Measurements from ENCODE around the gene RNF41. TPM values are rescaled to one million over a fixed set of nuclear protein-coding genes. Genes with fewer than 3 reads are reported as not detected.

RNF41 gene
- total and polyA plus RNA-seq, 7 experiments from 2014 or later: 29.4 to 45.8 (median 43.1) TPM

- no peaks in the 10 kb centered on the region for H3K9me3 ChIP-seq (ENCODE audit: control insufficient read depth in 2 of 3, low read length in 3 of 3)
- peaks cover 6 to 32% (median 11%) of the 10 kb centered on the region in 3 experiments for H3K36me3 ChIP-seq (ENCODE audit: control insufficient read depth in 2 of 3, insufficient read depth in 3 of 3, low read length in 3 of 3)
- ChIA-PET POLR2A (interaction anchor here (0.6 to 2.5 kb wide), 16 partner anchors 9 to 210 kb away, joined by 3 to 12 read pairs (median 4); partner anchors contain the start of genes CNPY2, COQ10A, ESYT1 and RNF41), CTCF (interaction anchor here (0.5 to 1.7 kb wide), 14 partner anchors 8 to 1967 kb away, joined by 3 to 10 read pairs (median 4); partner anchors contain the start of genes COQ10A, RNF41 and ZC3H10)
- DNase-seq (peak; percentile 69 to 92 (median 84)), ATAC-seq (peak; percentile 99)
- Mint-ChIP-seq H3K4me1 (peaks cover 13 to 27% (median 22%) of the 10 kb centered on the region in 7 donors), H3K36me3 (peaks cover 0 to 22% (median 5%) of the 10 kb centered on the region in 5 donors), H3K4me3 (peak within 1 kb of the TSS; percentile 87 to 97 (median 93)), H3K9me3 (no peaks in the 10 kb centered on the region), H3K27ac (peak within 1 kb of the TSS; percentile 83 to 94 (median 90)), H3K27me3 (peaks cover 0 to 2% (median 0%) of the 10 kb centered on the region in 5 donors)
- intact Hi-C loops (cut with micrococcal nuclease): loop anchor here (1.0 to 5.0 kb wide), 12 partner anchors 8 to 520 kb away; partner anchors contain the start of genes NABP2 (in 2 of the 2), COQ10A (in 1 of the 2), CS (in 1 of the 2) and STAT2 (in 1 of the 2)
- peak within 1 kb of the TSS; percentile 99 for H3K4me3 ChIP-seq (ENCODE audit: low read length)
- H3K27ac ChIP-seq (ENCODE audit: low read depth, low read length): peak within 1 kb of the TSS; percentile 90
- peaks cover 18 to 19% of the 10 kb centered on the region in 2 donors for H3K4me1 ChIP-seq (ENCODE audit: control insufficient read depth in 2 of 2, insufficient read depth in 2 of 2, low read length in 2 of 2)
- no peaks in the 10 kb centered on the region for H3K27me3 ChIP-seq (ENCODE audit: control insufficient read depth in 2 of 2, insufficient read depth in 2 of 2, low read length in 2 of 2)
Observed at GRCh38 chr12:56258068-56258819, 36.5 kb upstream of the RNF41 start, which contains the start of gene ANKRD52. ANKRD52 (minus strand) TSS chr12:56258384; CDS start chr12:56258269, 115 bp downstream.

GRCh38 chr12:56257491-56258067 lies 35.9 kb upstream of the RNF41 start:
- peaks cover 13 to 27% (median 22%) of the 10 kb centered on the region in 7 donors for H3K4me1 Mint-ChIP-seq
- H3K9me3 Mint-ChIP-seq: no peaks in the 10 kb centered on the region
- CTCF ChIA-PET: interaction anchor here (0.5 to 1.7 kb wide), 11 partner anchors 9 to 520 kb away, joined by 3 to 10 read pairs (median 4); partner anchors contain the start of genes COQ10A, RNF41 and ZC3H10

GRCh38 chr12:56257071-56257470 lies 35.3 kb upstream of the RNF41 start:
- Mint-ChIP-seq H3K27me3 (peaks cover 0 to 2% (median 0%) of the 10 kb centered on the region in 5 donors), H3K27ac (peak overlapping the region in 8 of 9 donors; percentile 32 to 86 (median 70))
- peak overlapping the region; percentile 90 for H3K27ac ChIP-seq (ENCODE audit: low read depth, low read length)

More at GRCh38 chr12:56257491-56258067, 35.9 kb upstream of the RNF41 start:
- Mint-ChIP-seq H3K27ac (peak overlapping the region; percentile 32 to 86 (median 69)), H3K4me3 (peak overlapping the region; percentile 70 to 94 (median 85)), H3K36me3 (peaks cover 0 to 28% (median 5%) of the 10 kb centered on the region in 5 donors), H3K27me3 (peaks cover 0 to 2% (median 0%) of the 10 kb centered on the region in 5 donors)
- Histone ChIP-seq H3K4me1 (ENCODE audit: control insufficient read depth in 2 of 2, insufficient read depth in 2 of 2, low read length in 2 of 2) (peaks cover 18 to 19% of the 10 kb centered on the region in 2 donors), H3K27me3 (ENCODE audit: control insufficient read depth in 2 of 2, insufficient read depth in 2 of 2, low read length in 2 of 2) (no peaks in the 10 kb centered on the region), H3K27ac (ENCODE audit: low read depth, low read length) (peak overlapping the region; percentile 90), H3K36me3 (ENCODE audit: control insufficient read depth in 2 of 3, insufficient read depth in 3 of 3, low read length in 3 of 3) (peaks cover 11 to 38% (median 17%) of the 10 kb centered on the region in 3 experiments), H3K4me3 (ENCODE audit: low read length) (peak overlapping the region; percentile 99), H3K9me3 (ENCODE audit: control insufficient read depth in 2 of 3, low read length in 3 of 3) (no peaks in the 10 kb centered on the region)
- DNase-seq (peak in 2 of 9 donors; percentile 8 to 29), ATAC-seq (no peak)
- intact Hi-C loops (cut with micrococcal nuclease): loop anchor here (1.0 to 5.0 kb wide), 12 partner anchors 9 to 519 kb away; partner anchors contain the start of genes NABP2 (in 2 of the 2), COQ10A (in 1 of the 2), CS (in 1 of the 2) and STAT2 (in 1 of the 2)
- POLR2A ChIA-PET: interaction anchor here (0.9 to 2.5 kb wide), 14 partner anchors 9 to 440 kb away, joined by 3 to 12 read pairs (median 5); partner anchors contain the start of genes CNPY2, COQ10A, ESYT1 and ORMDL2

GRCh38 chr12:56256326-56256960 lies 34.7 kb upstream of the RNF41 start:
- Mint-ChIP-seq H3K36me3 (peaks cover 0 to 38% (median 11%) of the 10 kb centered on the region in 5 donors), H3K9me3 (no peaks in the 10 kb centered on the region), H3K4me1 (peaks cover 13 to 27% (median 22%) of the 10 kb centered on the region in 7 donors), H3K27ac (peak overlapping the region in 8 of 9 donors; percentile 9 to 83 (median 66)), H3K4me3 (peak overlapping the region; percentile 70 to 94 (median 85)), H3K27me3 (no peaks in the 10 kb centered on the region)
- no peaks in the 10 kb centered on the region for H3K27me3 ChIP-seq (ENCODE audit: control insufficient read depth in 2 of 2, insufficient read depth in 2 of 2, low read length in 2 of 2)
- intact Hi-C loops (cut with micrococcal nuclease): loop anchor here in 1 of 2 donors (5.0 kb wide), 1 partner anchor 49 kb away; no protein-coding TSS in a partner anchor
- peak overlapping the region; percentile 90 for H3K27ac ChIP-seq (ENCODE audit: low read depth, low read length)
- H3K4me3 ChIP-seq (ENCODE audit: low read length): peak overlapping the region; percentile 99
- CTCF ChIA-PET: interaction anchor here (0.8 to 1.4 kb wide), 6 partner anchors 11 to 208 kb away, joined by 3 to 5 read pairs (median 4); partner anchors contain the start of gene COQ10A
- no peaks in the 10 kb centered on the region for H3K9me3 ChIP-seq (ENCODE audit: control insufficient read depth in 2 of 3, low read length in 3 of 3)
- DNase-seq (no peak), ATAC-seq (no peak)
- peaks cover 18 to 50% (median 26%) of the 10 kb centered on the region in 3 experiments for H3K36me3 ChIP-seq (ENCODE audit: control insufficient read depth in 2 of 3, insufficient read depth in 3 of 3, low read length in 3 of 3)
- H3K4me1 ChIP-seq (ENCODE audit: control insufficient read depth in 2 of 2, insufficient read depth in 2 of 2, low read length in 2 of 2): peaks cover 18 to 19% of the 10 kb centered on the region in 2 donors
- POLR2A ChIA-PET: interaction anchor here (0.8 to 2.5 kb wide), 8 partner anchors 10 to 439 kb away, joined by 3 to 7 read pairs (median 5); partner anchors contain the start of genes COQ10A, ORMDL2, SARNP and SMARCC2

More at GRCh38 chr12:56257071-56257470, 35.3 kb upstream of the RNF41 start:
- ATAC-seq (no peak), DNase-seq (no peak)
- Mint-ChIP-seq H3K36me3 (peaks cover 0 to 33% (median 6%) of the 10 kb centered on the region in 5 donors), H3K4me3 (peak overlapping the region; percentile 70 to 94 (median 85)), H3K9me3 (no peaks in the 10 kb centered on the region), H3K4me1 (peaks cover 13 to 27% (median 22%) of the 10 kb centered on the region in 7 donors)
- ChIA-PET POLR2A (interaction anchor here (0.8 to 2.5 kb wide), 9 partner anchors 10 to 440 kb away, joined by 3 to 7 read pairs (median 5); partner anchors contain the start of genes COQ10A, ORMDL2, SARNP and SMARCC2), CTCF (interaction anchor here (0.8 to 1.7 kb wide), 6 partner anchors 10 to 207 kb away, joined by 3 to 10 read pairs (median 4); partner anchors contain the start of genes COQ10A and RNF41)
- Histone ChIP-seq H3K9me3 (ENCODE audit: control insufficient read depth in 2 of 3, low read length in 3 of 3) (no peaks in the 10 kb centered on the region), H3K36me3 (ENCODE audit: control insufficient read depth in 2 of 3, insufficient read depth in 3 of 3, low read length in 3 of 3) (peaks cover 16 to 44% (median 23%) of the 10 kb centered on the region in 3 experiments), H3K4me1 (ENCODE audit: control insufficient read depth in 2 of 2, insufficient read depth in 2 of 2, low read length in 2 of 2) (peaks cover 18 to 19% of the 10 kb centered on the region in 2 donors), H3K27me3 (ENCODE audit: control insufficient read depth in 2 of 2, insufficient read depth in 2 of 2, low read length in 2 of 2) (no peaks in the 10 kb centered on the region), H3K4me3 (ENCODE audit: low read length) (peak overlapping the region; percentile 99)
- intact Hi-C loops (cut with micrococcal nuclease): loop anchor here in 1 of 2 donors (5.0 kb wide), 1 partner anchor 50 kb away; no protein-coding TSS in a partner anchor

- CTCF ChIA-PET: interaction anchor here (1.2 to 1.4 kb wide), 2 partner anchors 11 to 136 kb away, joined by 3 to 5 read pairs; partner anchors contain the start of gene COQ10A
- intact Hi-C loops (cut with micrococcal nuclease): loop anchor here in 1 of 2 donors (5.0 kb wide), 1 partner anchor 48 kb away; no protein-coding TSS in a partner anchor
- Mint-ChIP-seq H3K9me3 (no peaks in the 10 kb centered on the region), H3K4me1 (peaks cover 13 to 27% (median 22%) of the 10 kb centered on the region in 7 donors), H3K4me3 (peak overlapping the region in 4 of 10 donors; percentile 28 to 91 (median 64)), H3K36me3 (peaks cover 0 to 38% (median 11%) of the 10 kb centered on the region in 5 donors), H3K27ac (peak overlapping the region in 3 of 9 donors; percentile 27 to 72 (median 32)), H3K27me3 (no peaks in the 10 kb centered on the region)
- ATAC-seq (no peak), DNase-seq (no peak)
- Histone ChIP-seq H3K9me3 (ENCODE audit: control insufficient read depth in 2 of 3, low read length in 3 of 3) (no peaks in the 10 kb centered on the region), H3K36me3 (ENCODE audit: control insufficient read depth in 2 of 3, insufficient read depth in 3 of 3, low read length in 3 of 3) (peaks cover 18 to 53% (median 26%) of the 10 kb centered on the region in 3 experiments), H3K4me3 (ENCODE audit: low read length) (no peak overlapping the region), H3K4me1 (ENCODE audit: control insufficient read depth in 2 of 2, insufficient read depth in 2 of 2, low read length in 2 of 2) (peaks cover 18 to 19% of the 10 kb centered on the region in 2 donors), H3K27ac (ENCODE audit: low read depth, low read length) (no peak overlapping the region), H3K27me3 (ENCODE audit: control insufficient read depth in 2 of 2, insufficient read depth in 2 of 2, low read length in 2 of 2) (no peaks in the 10 kb centered on the region)
- POLR2A ChIA-PET: interaction anchor here (0.6 to 2.2 kb wide), 5 partner anchors 11 to 430 kb away, joined by 3 to 6 read pairs (median 5); partner anchors contain the start of genes COQ10A and RNF41
Observed at GRCh38 chr12:56255671-56256070, 33.9 kb upstream of the RNF41 start.

All from naive thymus-derived CD4-positive, alpha-beta T cell (primary cell).